NCI-H2227 treated with DMSO at 0.1 percent for 48 hours (cell line): ENCODE data around the gene DLG2.
"Not testable (repeated sequence)": the region's sequence is repeated elsewhere in the genome, so short reads cannot be mapped to it uniquely, and the experiment has no call there.

ENCODE experiments used
- DNase-seq: peaks from one replicate; lab custom pipeline; 2025; lab: John Stamatoyannopoulos, UW

The DLG2 gene

DNA sequence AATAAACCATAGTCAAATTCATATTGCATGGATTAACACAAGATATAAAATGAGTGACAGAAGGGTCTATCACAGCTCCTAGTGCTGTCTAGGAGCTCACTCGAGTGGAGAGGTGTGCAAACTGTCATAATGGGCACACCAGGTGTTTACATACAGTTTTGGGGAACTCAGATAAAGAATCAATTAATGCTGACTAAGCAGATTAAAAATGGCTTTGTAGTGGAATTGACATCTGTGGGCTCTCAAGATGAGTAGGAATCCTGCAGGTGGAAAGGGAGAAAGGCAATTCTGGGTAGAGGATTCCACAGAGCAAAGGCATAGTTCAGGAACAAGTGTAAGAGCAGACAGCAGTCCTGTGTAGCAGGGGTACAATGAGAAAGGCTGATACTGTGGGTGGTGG, 1844.8 kb downstream of the DLG2 start:
- DNase-seq: no peak

DNA sequence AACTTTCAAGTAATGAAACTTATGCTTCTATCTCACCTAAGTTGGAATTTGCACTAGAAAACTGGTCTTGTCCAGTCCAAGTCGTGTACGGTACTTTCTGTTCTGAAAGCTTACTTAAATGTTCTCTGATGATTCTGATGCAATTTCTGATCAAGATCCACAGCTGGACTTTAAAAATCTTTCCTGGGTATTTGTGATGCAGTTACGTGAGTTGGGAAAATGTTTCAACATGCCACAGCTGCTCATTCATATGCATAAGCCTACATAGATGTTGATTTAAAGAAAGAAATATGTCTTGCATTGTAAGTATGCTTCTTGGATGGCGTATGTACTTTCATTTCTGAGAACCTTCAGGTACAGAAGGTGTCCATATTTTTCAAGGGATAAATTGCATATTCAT, 1847.3 kb downstream of the DLG2 start:
- DNase-seq: no peak

- no peak for DNase-seq
Measured at GRCh38 chr11:83778596-83778995, 1848.5 kb downstream of the DLG2 start.

DNA sequence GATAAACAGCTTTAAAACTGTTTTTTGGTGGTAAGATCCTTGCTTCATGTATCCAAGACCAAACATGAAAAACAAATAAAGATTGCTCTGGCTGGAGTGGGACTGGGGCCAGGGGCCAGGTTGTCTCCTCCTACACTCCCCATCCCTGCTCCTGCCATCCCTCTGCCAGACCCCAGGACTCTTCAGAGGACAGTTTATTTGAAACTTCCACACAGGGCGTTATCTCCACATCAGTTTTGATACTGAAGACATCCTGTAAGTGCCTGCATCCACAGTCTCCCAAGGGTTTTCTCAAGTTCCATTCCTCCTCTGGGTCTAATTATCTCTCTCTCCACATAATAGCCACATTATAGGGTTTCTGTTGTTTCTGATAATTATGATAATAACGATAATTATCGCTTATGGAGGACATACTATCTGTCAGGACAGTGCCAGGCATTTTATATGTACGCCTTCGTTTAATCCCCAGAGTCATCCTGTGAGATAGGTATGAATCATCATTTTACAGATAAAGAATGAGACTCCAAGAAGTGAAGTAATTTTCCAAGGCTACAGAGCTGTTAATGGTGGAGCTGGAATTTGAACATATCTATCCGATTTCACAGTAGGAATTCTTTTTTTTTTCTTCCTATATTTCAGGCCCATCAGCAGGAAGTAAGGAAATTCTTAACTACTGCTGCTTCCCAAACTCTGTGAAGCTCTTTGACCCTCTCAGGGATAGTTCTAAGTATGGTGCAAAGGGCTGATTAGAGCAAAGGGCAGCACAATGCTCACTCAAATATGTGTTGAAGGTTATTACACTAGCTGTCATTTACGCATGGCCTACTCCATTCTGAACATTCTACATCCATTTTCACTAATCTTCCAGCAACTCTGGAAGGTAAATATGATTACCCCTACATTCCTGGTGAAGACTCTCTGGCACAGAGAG, 1852.9 kb downstream of the DLG2 start:
- DNase-seq: peak; percentile 59

DNA sequence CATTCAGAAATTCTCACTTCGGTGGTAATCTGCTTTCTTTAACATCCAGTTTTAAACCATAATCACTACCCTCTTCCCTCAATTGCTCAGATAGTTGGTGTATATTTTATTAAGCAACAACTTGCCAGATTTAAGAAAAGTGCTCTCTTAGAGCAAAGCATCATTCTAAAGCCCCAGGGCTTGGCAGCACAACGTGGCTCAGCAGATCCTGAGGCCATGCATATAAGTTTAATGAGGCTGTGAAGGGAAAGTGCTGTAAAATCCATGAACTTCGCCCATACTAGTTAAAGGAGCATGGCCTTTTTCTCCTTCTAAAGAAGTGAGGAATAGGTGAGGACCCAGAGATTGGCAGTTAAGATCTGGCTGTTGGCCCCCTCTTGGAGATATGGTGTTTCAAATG, 1858.7 kb downstream of the DLG2 start:
- DNase-seq: no peak

- no peak for DNase-seq
Measured at GRCh38 chr11:83766932-83767331, 1860.2 kb downstream of the DLG2 start.

DNA sequence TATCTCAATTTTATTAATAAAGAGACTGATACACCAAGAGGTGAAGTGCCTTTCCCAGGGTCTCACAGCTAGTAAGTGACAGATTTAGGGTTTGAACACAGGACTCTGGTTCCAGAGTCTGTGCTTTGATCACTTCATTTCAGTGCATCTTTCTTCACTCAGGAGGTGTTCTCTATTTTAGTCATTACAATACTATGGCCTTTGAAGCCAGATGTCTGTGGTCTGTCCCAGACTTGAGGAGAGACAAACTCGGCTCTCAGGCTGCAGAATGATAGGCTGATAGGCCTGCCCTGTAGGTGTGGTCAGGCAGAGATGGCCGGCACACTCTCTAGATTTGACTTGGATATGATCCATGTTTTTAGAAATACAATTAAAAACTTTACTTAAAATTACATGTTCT, 1862.5 kb downstream of the DLG2 start:
- DNase-seq: no peak

DNA sequence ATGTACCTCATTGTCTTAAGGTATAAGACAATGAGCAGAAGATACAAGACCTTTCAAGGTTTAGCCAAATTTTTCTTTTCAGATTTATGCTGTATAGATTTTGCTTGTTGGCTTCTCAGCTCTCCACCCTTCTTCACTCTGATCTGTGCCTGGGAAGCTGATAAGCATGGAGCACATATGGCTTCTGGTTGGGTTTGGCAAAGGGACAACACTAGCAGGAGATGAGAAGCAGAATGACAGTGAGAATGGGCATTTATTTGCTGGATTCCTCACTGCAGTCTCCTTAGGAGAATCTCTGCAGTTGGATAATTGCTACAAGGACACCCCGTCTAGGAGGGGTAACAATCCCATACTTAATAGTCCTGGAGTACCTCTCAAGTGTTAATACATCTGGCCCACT, 1866.2 kb downstream of the DLG2 start:
- DNase-seq: no peak

DNA sequence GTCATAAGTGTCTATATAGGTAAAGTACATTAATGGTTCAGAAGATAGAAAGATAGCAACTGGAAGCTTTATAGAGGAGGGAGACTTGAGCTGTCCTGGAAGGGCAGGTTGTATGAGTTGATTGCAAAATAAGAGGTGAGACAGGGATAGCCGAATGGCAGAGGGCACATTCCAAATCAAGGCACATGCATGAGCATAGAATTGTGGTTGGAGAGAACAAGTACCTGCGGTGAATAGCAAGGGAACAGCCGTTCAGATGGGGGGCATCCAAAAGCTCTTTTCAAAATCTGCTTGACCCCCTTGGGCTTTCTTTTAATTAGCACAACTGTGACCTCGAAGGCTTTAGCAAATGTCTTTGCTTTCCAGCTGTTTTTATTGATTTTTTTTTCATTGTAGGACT, 1868.0 kb downstream of the DLG2 start:
- DNase-seq: no peak

DNA sequence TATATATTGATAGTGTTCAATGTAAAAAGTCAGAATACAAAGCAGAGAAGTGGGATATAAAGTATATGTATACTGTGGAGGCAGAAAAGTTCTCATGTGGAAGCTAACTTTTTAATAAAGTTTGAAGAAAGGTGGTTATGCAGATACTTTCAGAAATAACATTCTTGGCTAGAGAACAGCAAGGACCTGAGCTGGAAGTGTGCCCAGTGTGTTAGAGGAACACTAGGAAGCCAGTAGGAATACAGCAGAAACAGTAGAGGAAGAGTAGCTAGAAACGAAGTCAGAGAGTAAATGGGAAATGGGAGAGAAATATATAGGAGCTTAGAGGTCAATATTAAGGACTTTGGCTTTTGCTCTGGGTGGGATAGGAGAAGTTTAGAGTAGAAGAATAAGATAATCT, 1876.1 kb downstream of the DLG2 start:
- DNase-seq: no peak

DNA sequence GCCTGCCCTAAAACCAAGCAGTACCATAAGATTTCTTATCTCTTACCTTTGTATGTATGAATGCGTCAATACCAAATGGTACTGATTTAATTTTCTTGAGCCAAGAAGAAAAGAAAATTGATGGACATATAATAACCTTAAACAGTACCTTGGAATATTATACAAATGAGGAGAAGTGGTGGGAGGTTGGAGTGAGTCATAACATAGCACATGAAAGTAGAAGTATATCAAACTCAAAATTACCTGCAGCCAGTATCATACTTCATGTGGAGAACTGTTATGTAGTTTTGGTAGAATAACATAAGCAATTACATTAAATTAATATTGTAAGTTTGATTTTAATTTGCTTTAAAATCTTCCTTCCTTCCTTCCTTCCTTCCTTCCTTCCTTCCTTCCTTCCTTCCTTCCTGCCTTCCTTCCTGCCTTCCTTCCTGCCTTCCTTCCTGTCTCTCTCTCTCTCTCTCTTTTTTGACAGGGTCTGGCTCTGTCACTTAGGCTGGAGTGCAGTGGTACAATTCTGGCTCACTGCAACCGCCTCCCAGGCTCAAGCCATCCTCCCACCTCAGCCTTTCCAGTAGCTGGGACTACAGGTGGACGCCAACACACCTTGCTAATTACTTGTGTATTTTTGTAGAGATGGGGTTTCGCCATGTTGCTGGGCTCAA, 1880.1 kb downstream of the DLG2 start:
- no peak for DNase-seq

DNA sequence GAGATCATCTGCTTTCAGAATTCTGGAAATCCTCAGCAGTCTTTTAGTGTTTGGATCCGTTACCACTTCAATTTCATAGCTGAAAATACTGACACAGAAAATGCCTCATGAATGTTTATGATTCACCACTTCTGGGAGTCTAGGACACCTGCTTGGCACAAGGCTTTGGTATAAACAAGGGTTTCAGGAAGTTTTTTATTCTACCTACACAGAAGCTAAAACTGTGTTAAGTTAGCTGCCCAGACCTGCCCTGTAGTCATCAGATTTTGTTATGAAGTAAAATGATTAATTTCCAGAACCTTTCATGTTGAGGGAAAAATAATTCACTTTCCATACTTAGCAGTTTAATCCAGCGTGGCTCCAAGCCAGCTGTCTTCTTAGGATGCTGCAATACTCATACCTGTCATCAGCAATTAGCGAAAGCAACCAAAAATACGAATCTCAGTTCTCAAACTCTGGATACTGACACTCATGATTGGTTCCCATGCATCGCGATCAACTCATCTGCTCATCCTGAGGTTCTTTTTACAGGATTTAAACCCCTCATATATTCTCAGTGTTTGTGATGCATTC, 1882.4 kb downstream of the DLG2 start:
- DNase-seq: no peak

GRCh38 chr11:83736684-83737083, 1890.5 kb downstream of the DLG2 start:
- DNase-seq: peak; percentile 7

DNA sequence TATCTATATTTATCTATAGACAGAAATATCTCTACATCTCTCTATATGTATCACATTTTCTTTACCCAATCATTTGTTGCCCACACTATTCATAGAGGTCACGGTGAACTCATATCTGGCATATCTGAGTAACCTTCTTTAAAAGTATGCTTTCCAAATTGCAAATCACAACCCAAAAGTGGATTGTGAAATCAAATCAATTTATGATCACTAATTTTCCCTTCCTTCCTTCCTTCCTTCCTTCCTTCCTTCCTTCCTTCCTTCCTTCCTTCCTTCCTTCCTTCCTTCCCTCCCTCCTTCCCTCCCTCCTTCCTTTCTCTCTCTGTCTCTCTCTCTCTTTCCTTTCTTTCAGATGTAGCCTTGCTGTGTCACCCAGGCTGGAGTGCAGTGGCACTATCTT, 1893.0 kb downstream of the DLG2 start:
- DNase-seq: no peak

DNA sequence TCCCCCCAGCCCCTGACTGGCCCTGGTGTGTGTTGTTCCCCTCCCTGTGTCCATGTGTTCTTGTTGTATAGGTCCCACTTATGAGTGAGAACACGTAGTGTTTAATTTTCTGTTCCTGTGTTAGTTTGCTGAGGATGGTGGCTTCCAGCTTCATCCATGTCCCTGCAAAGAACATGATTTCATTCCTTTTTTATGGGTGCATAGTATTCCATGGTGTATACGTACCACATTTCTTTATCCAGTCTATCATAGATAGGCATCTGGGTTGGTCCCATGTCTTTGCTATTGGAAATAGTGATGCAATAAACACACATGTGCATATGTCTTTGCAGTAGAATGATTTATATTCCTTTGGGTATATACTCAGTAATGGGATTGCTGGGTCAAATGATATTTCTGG, 1895.9 kb downstream of the DLG2 start:
- DNase-seq: not testable (repeated sequence)

- no peak for DNase-seq
Measured at GRCh38 chr11:83728281-83728680, 1898.9 kb downstream of the DLG2 start.

DNA sequence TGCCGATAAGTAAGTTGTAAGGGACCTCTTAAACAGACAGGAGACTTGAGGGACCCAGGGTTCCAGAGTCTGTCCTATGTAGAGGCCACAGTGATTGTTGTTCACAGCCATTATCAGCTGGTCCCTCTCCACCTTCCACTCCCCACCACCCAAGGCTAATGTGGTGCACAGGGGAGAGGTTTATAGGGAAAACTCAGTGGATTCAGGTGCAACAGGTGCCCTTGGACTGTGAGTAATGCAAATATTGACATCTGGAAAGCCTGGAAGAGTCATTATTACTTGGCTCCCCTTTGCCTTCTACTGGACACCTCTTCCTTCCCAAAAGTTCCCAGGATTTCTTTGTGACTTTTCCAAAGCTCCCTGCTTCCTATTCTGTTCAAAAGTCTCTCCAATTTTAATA, 1899.9 kb downstream of the DLG2 start:
- no peak for DNase-seq

DNA sequence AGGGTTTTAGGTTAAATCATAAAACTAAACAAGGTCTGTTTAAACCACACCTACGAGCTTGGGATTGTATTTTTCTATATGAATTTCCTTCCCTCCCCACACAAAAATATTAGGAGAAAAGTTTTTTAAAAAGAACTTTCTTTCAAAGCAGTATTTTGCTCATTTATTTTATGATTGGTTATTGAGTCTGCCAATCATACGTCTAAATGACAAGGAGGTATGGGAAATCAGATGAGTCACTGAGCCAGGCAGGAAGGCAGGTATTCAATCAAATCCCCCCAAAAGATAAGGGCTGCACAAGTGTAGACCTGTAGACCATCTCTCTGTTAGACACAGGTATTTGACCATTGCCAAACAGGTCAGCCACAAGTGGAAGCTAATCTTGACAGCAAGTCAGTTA, 1900.8 kb downstream of the DLG2 start:
- DNase-seq: no peak

DNA sequence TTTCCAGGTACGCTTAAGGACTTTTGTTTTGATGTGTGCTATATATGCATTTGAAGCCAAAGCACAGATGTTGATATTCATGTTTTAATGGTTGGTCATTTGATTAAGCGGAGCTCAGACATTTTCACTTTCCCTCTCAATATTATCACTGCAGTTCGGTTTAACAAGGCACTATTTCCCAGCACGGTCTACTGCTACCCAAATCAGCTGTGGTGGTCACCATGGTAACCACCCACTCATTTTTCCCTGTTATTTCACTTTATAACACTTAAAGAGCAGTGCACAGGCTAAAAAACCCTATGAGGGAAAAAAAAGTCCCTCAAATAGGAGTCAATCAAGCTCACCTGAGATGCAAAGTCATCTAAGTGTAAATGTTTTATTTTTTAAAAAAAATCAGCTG, 1901.4 kb downstream of the DLG2 start:
- no peak for DNase-seq

GRCh38 chr11:83725269-83725560, 1901.9 kb downstream of the DLG2 start:
- no peak for DNase-seq

DNA sequence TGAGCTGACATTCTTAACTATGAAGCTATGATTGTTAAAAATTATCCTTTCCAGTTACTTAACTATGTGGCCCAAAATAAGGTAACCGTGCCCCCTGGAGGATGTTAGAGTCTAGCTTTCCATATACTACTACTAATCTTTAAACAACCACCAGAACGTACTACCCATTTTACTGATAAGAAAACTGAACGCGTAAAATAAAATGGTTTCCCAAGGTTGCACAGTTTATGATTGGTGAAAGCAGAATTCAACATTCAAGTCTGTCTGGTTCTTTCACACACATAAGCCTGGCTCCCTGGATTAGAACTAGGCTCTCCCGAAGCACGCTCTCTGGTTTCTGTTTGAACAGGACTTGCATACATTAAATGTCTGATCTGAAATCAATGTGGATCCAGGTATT, 1903.1 kb downstream of the DLG2 start:
- DNase-seq: peak; percentile 12

GRCh38 chr11:83722392-83723119, 1904.6 kb downstream of the DLG2 start:
- no peak for DNase-seq

DNA sequence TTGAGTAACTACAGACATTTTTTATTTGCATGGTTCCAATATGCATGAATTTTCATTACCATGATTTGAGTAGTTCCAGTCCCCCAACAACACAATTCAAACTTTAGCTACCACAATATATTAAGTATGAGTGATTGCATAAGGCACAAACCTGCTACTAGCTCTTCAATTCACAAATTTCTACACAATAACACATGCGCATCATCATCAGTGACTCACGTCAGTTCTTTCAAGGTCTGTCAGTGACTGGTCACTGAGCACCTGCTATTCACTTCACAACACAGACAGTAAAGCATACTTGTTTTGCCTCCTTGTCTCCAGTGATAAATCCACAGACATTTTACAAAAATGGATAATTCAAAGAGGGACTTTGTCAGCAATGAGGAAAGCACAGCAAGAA, 1905.9 kb downstream of the DLG2 start:
- DNase-seq: no peak
